Stimulated activated CD4-positive, alpha-beta T cell treated with anti-CD3 and anti-CD28 coated beads, Interleukin-1b, Interleukin-23, amount 100 ng/mL, for 1 hour (primary cell): ENCODE results near the gene NCKAP5.
"Not testable (repeated sequence)": the region's sequence is repeated elsewhere in the genome, so short reads cannot be mapped to it uniquely, and the experiment has no call there.

Source experiments
- DNase-seq, 2 donors: peaks; one replicate each; pipeline ENCODE4 v3.0.0-alpha.2; 2020; ENCODE audit warnings: low read depth in 2 of 2

NCKAP5 gene

DNA sequence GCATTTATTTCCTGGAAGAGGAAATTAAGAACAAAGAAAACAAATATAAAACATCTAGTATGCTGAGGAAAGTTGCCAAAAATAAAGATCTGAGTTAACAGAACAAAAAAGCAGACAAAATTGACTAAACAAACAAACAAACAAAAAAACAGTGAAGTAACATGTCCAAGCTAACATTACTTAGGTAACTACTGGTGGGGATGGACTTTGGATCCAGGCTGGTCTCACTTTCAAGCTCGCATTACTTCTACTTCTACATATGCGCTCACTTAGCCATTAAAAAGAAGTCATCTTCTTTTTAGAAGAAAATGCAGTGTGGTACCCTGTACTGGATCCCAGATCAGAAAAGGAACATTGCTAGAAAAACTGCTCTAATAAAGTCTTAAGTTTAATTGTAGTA lies 358.9 kb downstream of the NCKAP5 start:
- no peak for DNase-seq

DNA sequence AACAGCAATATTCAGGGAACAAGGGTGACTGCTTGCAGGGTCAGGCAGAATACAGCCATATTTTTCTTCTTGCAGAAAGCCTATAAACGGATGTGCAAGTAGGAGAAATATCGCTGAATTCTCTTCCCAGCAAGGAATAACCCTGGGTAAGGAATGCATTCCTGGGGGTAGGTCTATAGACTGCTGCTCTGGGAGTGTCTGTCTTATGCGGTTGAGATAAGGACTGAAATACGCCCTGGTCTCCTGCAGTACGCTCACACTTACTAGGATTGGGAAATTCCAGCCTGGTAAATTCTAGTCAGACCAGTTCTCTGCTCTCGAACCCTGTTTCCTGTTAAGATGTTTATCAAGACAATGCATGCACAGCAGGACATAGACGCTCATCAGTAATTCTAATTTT lies 361.6 kb downstream of the NCKAP5 start:
- DNase-seq = not testable (repeated sequence)

DNA sequence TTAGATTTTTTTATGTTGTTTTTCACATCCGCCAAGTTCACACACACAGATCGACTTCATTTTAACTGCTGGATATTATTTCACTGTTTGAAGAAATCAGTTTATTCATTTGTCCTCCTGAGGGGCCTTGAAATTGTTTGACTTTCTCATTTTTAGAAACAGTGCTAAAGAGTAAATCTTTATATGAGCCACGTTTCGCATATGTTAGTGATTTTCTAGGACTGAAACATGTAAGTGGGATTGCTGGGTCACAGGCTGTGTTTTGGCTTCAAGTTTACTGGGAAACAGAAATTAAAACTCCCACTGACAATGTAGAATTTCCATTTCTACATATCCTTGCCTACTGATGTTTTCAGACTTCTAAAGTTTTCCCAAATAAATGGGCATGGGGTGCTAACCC lies 363.8 kb downstream of the NCKAP5 start:
- DNase-seq = no peak

DNA sequence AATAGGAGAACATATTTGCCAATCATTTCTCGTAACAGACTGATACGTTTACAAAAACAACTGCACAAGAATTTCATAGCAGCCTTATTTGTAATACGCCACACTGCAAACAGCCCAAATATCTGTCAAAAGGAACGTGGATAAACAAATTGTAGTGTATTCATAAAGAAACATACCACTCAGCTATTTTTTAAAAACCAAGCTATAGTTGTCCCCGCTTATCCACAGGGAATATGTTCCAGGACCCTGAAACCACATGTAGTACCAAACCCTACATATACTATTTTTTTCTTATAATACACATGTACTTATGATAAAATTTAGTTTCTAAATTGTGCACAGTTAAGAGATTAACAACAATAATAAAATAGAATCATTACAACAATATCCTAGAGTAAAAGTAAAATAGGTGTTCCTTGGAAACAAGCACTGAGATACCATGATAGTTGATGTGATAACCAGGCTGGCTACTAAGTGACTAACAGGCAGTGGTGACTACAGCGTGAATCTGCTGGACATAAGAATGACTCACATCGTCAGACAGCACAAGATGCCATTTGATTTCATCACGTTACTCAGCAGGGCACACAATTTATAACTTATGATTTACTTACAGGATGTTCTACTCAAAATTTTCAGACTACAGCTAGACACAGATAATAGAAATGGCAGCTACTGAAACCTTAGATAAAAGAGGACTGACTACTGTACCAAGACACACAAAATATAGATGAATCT lies 367.4 kb downstream of the NCKAP5 start:
- DNase-seq = no peak

- no peak for DNase-seq
Observed at GRCh38 chr2:133198678-133199077, 369.6 kb downstream of the NCKAP5 start.

GRCh38 chr2:133197156-133197555 lies 371.1 kb downstream of the NCKAP5 start:
- DNase-seq = no peak

DNA sequence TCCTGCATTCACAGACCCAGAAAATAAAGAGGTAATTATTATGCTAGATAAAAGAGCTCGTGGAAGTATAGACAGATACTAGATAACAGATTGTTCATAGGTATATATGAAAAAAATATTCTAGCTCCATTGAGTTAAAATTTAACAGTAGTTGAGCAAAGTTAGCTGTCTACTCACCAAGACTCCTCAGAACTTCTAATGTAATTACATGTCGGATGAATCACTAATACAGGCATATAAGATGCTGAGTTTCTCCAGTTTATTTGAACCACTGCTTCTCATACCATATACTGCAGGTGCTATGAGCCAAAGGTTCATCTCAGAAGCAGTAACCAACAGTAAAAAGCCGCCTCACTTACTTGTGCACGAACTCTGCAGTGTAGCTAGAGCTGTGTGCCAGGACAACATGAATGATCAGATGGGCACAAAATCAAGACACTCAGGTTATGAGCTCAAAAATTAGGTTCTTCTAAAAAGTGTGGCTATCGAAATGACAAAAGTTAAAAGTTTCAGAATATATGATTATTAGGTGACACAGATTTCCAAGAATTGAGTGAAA lies 373.4 kb downstream of the NCKAP5 start:
- no peak for DNase-seq

DNA sequence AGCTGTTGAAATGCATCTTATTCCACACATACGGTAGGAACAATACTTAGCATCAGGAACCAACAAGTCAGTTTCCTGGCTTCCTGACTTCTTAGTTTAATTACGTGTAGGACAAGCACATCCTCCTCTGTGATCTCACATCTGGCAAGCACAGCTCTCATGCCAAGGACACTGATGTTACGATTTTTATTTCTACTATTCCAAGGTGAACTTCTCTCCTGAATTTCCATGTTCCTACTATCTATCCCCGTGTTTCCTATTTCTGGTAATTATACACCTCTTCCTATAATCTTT lies 374.0 kb downstream of the NCKAP5 start:
- no peak for DNase-seq

DNA sequence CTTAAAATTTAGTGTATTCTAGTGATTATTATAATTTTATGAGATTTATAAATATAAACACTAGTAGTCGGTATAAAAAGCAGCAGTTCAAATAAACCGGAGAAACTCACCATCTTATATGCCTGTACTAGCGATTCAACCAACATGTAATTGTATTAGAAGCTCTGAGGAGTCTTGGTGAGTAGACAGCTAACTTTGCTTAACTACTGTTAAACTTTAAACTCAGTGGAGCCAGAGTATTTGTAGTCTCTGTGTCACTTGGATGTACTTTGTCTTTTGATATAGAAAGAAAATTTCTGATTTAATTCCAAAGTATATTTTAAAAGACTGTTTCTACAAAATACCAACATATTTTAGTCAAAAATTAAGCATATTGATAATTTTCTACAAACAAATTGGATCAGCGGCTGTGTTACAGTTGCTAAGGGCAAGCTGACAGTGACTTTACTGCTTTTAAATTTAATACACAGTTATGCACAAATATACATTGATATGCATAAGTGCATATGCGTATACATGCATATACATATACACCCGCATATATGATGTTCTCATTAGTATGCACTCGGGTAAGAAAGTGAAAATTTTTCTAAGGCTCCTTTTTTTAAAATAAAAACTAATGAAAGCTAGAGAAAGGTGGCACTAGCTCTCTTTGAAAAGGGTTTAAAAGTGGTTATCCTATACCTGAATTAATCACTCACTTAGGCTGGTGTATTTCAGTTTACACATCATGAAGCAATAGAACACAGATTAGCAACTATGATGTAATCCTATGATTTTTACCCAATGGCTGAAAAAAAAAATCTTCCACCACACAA lies 374.5 kb downstream of the NCKAP5 start:
- no peak for DNase-seq

DNA sequence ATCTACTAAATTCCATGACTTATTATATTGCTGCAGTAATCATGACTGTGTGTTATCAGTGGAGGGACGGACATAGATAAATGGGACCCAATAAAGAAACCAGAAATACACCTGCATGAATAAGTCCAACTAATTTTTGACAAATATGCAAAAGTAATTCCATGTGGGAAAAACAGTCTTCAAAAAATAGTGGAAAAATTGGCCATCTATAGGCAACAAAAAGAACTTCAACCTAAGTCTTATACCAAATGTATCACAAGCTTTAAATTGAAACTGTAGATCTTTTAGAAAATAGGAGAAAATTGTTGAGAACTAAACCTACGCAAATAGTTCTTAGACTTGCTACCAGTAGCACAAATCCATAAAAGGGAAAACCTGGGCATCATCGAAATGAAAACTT lies 376.2 kb downstream of the NCKAP5 start:
- no peak for DNase-seq

DNA sequence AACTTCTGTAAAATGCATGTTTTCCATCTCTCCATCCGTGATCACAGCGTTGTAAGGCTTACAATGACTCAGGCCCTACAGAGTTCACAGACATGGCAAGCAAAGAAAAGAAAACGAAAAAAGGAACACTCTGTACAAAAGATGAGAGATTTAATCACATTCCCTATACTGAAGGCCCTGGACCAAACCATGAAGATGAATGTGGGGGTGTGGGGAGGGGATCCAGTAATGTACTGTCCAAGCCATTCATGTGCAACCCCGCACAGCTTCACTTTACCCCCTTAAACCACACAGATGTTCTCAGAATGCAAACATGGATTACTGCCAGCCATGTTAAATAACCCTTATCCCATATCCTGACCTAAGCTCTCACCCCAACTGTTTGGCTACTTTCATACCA lies 391.1 kb downstream of the NCKAP5 start:
- DNase-seq = no peak

DNA sequence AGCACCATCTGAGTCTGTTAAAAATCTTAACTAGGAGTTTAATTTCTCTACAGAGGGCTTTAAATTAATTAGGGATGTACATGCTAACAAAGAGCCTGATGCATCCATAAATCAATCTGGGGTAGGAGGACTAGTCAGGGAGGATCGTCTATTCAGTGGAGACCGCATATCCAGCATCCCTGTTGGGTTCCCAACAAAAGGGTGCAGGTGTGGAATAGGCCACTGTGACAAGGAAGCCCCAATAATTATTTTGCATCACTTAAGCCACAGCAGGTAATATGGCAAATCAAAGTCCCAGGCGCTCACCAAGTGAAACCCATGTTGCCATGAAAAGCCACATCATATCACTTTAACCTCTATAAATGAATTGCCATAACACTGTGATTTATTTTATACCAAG lies 392.3 kb downstream of the NCKAP5 start:
- no peak for DNase-seq

DNA sequence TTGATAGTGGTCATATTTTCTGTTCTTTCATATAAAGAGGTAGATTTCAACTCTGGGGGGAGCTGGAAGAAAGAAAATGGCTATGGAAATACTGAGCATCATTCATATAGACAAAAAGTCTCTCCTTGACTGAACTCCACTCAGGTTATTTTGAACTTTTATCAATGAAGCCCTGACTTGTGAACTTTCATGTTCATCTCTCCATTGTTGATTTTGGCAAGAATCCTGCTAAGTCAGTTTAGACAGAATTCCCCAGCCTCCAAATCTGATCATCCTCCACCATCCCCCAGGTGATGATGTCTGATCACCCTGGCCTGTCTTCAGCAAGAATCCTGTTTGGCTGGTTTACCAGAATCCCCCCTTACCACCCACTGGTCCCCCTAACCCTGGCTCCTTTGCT lies 395.0 kb downstream of the NCKAP5 start:
- no peak for DNase-seq

- DNase-seq = no peak
Observed at GRCh38 chr2:133171393-133172004, 396.8 kb downstream of the NCKAP5 start.

GRCh38 chr2:133169274-133169912 lies 398.9 kb downstream of the NCKAP5 start:
- DNase-seq = no peak

- no peak for DNase-seq
Observed at GRCh38 chr2:133167990-133168389, 400.3 kb downstream of the NCKAP5 start.

- DNase-seq = no peak
Observed at GRCh38 chr2:133167223-133167622, 401.0 kb downstream of the NCKAP5 start.

- no peak for DNase-seq
Observed at GRCh38 chr2:133166031-133166430, 402.2 kb downstream of the NCKAP5 start.

DNA sequence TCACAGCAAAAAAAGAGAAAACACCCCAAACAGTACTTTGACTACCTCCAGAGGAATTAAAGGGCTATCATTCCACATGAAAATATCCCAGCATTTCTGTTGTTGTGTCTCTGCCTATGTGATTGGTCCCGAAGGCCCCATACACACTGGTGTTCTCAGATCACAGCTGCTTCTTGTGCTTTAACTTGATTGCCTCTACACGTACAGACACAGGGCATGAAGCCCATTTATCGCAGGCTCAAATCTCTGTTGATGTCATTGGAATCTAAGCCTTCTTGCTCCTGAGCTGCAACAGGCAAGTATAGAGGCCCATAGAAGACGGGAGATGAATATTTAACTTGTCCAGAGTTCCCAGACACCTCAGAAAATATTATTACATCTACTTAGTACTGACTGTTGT lies 405.2 kb downstream of the NCKAP5 start:
- DNase-seq = no peak

DNA sequence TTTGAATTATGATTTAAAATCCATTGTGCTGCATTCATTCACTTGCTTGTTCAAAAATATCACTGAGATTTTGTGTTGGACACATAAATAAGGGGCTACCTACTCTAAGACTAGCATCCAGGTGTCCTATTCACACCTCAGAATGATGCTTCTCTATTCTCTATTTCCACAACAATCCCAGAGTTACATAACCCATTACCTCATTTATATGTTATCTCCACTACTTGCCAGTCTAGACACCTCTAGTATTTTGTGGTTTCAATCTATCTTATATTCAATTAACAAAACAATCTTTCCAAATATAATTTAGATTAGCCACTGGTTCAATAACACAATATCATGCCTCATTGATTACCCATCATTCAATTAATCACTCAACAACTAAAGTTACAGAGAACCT lies 409.8 kb downstream of the NCKAP5 start:
- no peak for DNase-seq

DNA sequence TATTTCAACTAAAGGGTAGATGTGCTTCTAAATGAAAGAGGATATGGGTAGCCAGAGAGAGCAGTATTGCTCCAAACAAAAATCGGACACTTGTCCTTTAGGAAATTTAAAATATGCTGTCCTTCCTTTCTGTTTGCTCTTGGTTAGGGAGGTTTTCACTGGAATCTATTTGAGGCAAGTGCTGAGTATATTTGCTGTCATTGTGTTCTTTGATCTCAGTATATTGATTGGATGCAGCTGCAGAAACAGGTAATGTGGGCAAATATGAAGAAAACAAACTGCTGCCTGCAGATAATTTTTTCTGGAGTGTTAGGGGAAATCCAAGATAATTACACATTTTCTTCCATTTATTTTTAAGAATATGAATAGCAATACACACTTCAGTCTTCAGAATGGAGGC lies 410.2 kb downstream of the NCKAP5 start:
- DNase-seq = no peak

GRCh38 chr2:133157141-133157540 lies 411.1 kb downstream of the NCKAP5 start:
- DNase-seq = no peak
